Gastrocnemius medialis (tissue), 4 donors: ENCODE data around the gene HAGH.

Source experiments
- CTCF ChIP-seq, 5 experiments: fragments of 450-650 bp in 3 of 5; fragments of 200-600 bp in 2 of 5; sonication (generic) in 2 of 5; IDR thresholded peaks in 4 of 5; conservative IDR thresholded peaks in 1 of 5; 1 replicate in 4 of 5; 2 replicates in 1 of 5; pipeline ENCODE4 v1.5.1; 2016 to 2019; ENCODE audit warnings: antibody characterized with exemption in 5 of 5, mild to moderate bottlenecking in 3 of 5, moderate library complexity in 3 of 5
- POLR2A ChIP-seq, 2 donors: fragments of 450-650 bp; IDR thresholded peaks; one replicate each; pipeline ENCODE4 v1.6.1; 2017; ENCODE audit warnings: antibody characterized with exemption in 2 of 2, mild to moderate bottlenecking in 2 of 2, moderate library complexity in 2 of 2

GRCh38 chr16:1781758-1782407 is 44.7 kb downstream of the HAGH start:
- TF ChIP-seq POLR2A (IDR thresholded peaks at IDR 0.05) = no peak
- TF ChIP-seq CTCF (IDR thresholded peaks at IDR 0.05 in 4 of 5, conservative IDR thresholded peaks at IDR 0.05 in 1 of 5) = peak in 1 of 5 experiments; percentile 12
